WI38 (cell line): Measurements from ENCODE around the gene ZNF728.
"Not testable (repeated sequence)": the region's sequence is repeated elsewhere in the genome, so short reads cannot be mapped to it uniquely, and the experiment has no call there.

Experiments used
- H3K4me3 ChIP-seq: 2 replicates; pipeline ENCODE4 v1.5.1; 2011; ENCODE audit warnings: low read depth, mild to moderate bottlenecking, control low read depth, low read length
- TF ChIP-seq, protein P1 (sequence below): IDR thresholded peaks from 2 replicates; pipeline ENCODE4 v1.5.1; 2012; ENCODE audit warnings: low read depth, mild to moderate bottlenecking, control low read depth, low read length

Gene ZNF728

DNA sequence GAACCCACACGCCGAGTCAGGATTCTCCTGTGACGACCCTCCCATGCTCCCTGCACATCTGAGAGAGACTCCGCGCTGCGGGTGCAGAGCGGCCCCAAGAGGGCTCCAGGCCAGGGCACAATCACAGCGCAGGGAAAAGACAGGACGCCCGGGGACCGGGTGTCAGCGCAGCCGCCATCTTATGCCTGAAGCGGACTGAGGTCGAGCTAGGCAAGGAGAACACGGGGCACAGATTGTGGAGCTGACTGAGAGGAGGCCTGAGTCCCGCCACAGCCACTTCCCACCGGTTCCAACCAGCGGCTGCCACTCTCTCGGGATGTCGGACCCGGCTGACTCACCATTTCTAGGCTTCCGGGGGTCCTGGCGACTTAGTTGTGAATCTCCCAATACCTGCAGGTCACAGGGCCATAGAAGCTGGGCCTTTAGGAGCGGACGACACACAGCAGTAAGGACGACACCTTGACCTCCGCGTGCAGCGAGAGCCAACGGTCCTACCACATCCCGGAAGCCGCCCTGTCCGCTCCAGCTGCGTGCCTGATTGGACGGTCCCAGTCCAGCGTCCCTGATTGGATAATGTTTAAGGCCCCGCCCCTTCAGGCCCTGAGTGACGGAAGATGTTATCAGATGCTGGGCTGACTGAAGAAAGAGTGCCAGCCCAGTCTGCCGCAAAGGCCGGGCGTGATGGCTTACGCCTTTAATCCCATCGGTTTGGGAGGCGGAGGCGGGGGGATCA is at the start of gene ZNF728:
Gene ZNF728 (minus strand): TSS at position 487 of the 733 bp plus-strand sequence. CDS start 146 bp downstream, at position 341.
- TF ChIP-seq, protein P1, sequence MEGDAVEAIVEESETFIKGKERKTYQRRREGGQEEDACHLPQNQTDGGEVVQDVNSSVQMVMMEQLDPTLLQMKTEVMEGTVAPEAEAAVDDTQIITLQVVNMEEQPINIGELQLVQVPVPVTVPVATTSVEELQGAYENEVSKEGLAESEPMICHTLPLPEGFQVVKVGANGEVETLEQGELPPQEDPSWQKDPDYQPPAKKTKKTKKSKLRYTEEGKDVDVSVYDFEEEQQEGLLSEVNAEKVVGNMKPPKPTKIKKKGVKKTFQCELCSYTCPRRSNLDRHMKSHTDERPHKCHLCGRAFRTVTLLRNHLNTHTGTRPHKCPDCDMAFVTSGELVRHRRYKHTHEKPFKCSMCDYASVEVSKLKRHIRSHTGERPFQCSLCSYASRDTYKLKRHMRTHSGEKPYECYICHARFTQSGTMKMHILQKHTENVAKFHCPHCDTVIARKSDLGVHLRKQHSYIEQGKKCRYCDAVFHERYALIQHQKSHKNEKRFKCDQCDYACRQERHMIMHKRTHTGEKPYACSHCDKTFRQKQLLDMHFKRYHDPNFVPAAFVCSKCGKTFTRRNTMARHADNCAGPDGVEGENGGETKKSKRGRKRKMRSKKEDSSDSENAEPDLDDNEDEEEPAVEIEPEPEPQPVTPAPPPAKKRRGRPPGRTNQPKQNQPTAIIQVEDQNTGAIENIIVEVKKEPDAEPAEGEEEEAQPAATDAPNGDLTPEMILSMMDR: no peak
- no peak within 1 kb of the TSS for H3K4me3 ChIP-seq

DNA sequence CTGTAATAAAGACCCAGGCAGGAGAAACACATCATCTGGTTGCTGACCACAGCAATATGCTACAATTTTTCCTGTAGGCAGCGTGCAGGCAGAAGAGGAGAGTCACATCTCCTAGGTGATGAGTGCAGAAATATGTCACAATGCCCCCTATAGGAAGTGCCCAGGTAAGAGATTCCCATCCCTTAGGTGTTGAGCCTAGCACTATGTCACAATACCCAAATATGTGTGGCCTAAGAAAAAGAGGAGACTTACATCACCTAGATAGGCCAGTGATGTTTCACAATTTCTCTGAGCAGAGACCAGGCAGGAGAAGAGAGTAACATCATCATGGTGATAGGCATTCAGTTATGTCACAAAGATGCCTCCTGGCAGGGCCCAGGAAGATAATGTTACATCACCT is 49.4 kb upstream of the ZNF728 start:
- H3K4me3 ChIP-seq: no peak overlapping the region
- TF ChIP-seq, protein P1: no peak

DNA sequence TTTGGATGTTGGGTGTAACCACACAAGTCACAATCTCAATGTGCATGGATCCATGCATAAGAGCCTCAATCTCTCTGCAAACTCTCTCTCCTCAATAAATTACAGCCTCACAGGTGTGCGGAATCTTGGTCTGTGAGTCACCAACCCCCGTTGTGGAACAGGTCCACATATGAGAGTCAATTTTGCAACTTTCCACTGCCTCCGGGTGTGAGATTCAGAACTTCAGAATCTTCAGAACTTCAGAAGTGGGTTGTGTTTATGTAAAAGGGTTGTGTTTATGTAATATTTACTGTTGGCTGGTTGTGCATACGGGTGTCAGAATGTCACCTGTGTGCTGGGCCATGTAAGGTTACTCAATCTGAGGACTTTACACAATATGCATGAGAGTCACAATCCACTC is 46.3 kb upstream of the ZNF728 start:
- no peak overlapping the region for H3K4me3 ChIP-seq
- TF ChIP-seq, protein P1: no peak

DNA sequence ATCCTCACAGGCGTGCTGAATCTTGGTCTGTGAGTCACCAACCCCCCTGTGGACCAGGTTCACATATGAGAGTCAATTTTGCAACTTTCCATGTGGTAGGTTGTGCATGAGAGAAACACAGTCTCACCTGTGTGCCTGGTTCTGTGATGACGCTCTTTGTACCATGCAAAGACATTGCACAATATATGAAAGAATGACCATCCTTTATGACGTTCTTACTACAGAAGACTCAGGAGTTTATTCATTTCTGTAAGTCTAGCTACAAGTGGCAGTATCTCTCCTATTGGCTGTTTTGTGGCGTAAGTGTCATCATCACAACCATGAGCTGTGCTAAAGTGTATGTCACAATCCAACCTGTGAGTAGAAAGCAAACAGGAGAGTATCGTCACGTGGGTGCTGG is 43.8 kb upstream of the ZNF728 start:
- TF ChIP-seq, protein P1: no peak
- H3K4me3 ChIP-seq: no peak overlapping the region

DNA sequence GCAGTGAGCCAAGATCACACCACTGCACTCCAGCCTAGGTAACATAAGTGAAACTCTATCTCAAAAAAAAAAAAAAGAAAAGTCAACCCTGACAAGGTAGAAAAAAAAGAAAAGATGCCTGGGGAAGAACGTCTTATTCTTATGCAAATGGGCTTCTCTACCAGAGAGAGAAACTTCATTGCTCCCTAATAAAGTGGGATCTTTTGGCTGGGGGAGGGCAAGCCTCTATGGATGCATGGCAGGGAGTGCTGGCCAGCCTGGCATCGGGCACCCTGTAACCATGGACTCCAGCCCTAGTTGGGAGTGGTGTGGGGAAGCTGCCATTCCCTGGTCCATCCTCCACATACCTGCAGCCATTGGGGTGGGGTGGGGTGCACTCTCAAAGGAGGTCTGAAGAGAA is 30.7 kb upstream of the ZNF728 start:
- no peak overlapping the region for H3K4me3 ChIP-seq
- TF ChIP-seq, protein P1: no peak

DNA sequence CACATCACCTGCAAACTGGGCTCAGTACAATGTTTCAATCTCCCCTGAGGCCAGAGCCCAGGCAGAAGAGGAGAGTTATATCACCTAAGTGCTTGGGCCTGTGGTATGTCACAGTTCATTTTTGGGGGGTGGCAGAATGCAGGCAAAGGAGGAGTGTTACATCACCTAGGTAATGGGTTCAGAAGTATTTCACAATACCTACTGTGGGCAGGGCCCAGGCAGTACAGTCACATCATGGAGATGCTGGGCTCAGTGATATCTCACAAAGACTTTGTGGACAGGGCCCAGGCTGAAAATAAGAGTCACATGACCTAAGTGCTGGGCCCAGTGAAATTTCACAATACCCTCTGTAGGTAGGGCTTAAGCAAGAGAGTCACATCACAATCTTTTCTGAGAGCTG is 12.7 kb upstream of the ZNF728 start:
- TF ChIP-seq, protein P1: no peak
- no peak overlapping the region for H3K4me3 ChIP-seq

DNA sequence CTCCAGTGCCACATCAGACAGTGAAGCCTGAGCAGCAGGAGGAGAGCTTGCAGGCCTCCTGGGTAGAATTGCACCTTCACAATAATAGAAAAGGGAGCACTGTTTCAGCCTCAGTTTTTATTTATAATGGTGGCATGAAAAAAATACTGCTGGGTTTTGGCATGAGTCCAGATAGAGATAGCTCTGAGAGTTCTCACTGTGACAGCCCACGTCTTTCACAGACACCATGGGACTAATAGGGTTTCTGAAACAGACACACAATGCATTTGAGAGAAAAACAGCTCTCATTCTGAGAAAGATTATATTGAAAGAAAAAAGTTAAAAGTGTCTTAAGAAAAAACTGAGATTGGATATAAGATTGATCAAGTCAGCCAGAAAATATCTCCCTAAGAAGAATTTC is 8.0 kb downstream of the ZNF728 start:
- H3K4me3 ChIP-seq: not testable (repeated sequence)

DNA sequence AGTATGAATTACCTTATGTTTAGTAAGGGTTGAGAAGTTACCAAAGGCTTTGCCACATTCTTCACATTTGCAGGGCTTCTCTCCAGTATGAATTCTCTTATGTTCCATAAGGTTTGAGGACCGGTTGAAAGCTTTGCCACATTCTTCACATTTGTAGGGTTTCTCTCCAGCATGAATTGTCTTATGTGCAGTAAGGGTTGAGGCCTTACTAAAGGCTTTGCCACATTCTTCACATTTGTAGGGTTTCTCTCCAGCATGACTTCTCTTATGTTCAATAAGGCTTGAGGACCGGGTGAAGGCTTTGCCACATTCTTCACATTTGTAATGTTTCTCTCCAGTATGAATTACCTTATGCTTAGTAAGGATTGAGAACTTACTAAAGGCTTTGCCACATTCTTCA is 26.7 kb downstream of the ZNF728 start:
- no peak overlapping the region for H3K4me3 ChIP-seq
- TF ChIP-seq, protein P1: no peak

DNA sequence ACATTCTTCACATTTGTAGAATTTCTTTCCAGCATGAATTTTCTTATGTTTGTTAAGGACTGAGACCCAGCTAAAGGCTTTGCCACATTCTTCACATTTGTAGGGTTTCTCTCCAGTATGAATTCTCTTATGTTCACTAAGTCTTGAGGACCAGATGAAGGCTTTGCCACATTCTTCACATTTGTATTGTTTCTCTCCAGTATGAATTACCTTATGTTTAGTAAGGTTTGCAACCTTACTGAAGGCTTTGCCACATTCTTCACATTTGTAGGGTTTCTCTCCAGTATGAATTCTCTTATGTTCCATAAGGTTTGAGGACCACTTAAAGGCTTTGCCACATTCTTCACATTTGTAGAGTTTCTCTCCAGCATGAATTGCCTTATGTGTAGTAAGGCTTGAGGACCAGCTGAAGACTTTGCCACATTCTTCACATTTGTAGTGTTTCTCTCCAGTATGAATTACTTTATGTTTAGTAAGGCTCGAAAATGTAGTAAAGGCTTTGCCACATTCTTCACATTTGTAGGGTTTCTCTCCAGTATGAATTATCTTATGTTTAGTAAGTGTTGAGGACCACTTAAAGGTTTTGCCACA is 27.3 kb downstream of the ZNF728 start:
- H3K4me3 ChIP-seq: not testable (repeated sequence)
